Naive thymus-derived CD4-positive, alpha-beta T cell (primary cell): ENCODE data around the gene CHKA. TPM values are rescaled to one million over a fixed set of nuclear protein-coding genes. Genes with fewer than 3 reads are reported as not detected.

Experiments used
- ATAC-seq: fragments of 150-1000 bp; cut with Tn5 transposase; 2 replicates; pipeline ENCODE4 v1.10.0; 2021; ENCODE audit warnings: mild to moderate bottlenecking, moderate library complexity
- CTCF ChIA-PET: fragments of 350-600 bp; sonication (Branson Sonifier 250); formaldehyde crosslinking; loops from one replicate; lab custom pipeline; 2021; ENCODE audit warnings: antibody characterized with exemption; lab: Charles Lee
- POLR2A ChIA-PET: fragments of 350-600 bp; sonication (Branson Sonifier 250); formaldehyde crosslinking; loops from one replicate; lab custom pipeline; 2021; ENCODE audit warnings: antibody characterized with exemption, inconsistent platforms; lab: Charles Lee
- DNase-seq, 9 donors: peaks; one replicate each; pipeline versions ENCODE4 v3.0.0 to v3.0.0-alpha.2; 2020 to 2022; ENCODE audit warnings: mixed read lengths in 1 of 9
- H3K27ac ChIP-seq: one replicate; pipeline ENCODE4 v1.7.0; 2013; ENCODE audit warnings: mild to moderate bottlenecking, low read depth, low read length, moderate library complexity
- H3K27me3 ChIP-seq, 2 donors: one replicate each; pipeline ENCODE4 v1.7.0; 2013; ENCODE audit warnings: low read length in 2 of 2, mild to moderate bottlenecking in 2 of 2, moderate library complexity in 2 of 2; ENCODE audit not compliant: control insufficient read depth in 2 of 2, insufficient read depth in 2 of 2
- H3K36me3 ChIP-seq, 3 experiments: 1 replicate in 2 of 3; 2 replicates in 1 of 3; pipeline ENCODE4 v1.7.0; 2013; ENCODE audit warnings: low read length in 3 of 3, mild to moderate bottlenecking in 3 of 3, moderate library complexity in 1 of 3; ENCODE audit not compliant: insufficient read depth in 3 of 3, control insufficient read depth in 2 of 3
- H3K4me1 ChIP-seq, 2 donors: one replicate each; pipeline ENCODE4 v1.7.0; 2013; ENCODE audit warnings: low read length in 2 of 2, mild to moderate bottlenecking in 2 of 2, moderate library complexity in 1 of 2; ENCODE audit not compliant: control insufficient read depth in 2 of 2, insufficient read depth in 2 of 2
- H3K4me3 ChIP-seq: 2 replicates; pipeline ENCODE4 v1.7.0; 2013; ENCODE audit warnings: mild to moderate bottlenecking, low read length
- H3K9me3 ChIP-seq, 3 experiments: 1 replicate in 2 of 3; 2 replicates in 1 of 3; pipeline ENCODE4 v1.7.0; 2013; ENCODE audit warnings: low read length in 3 of 3; ENCODE audit not compliant: control insufficient read depth in 2 of 3
- H3K27ac Mint-ChIP-seq, 9 donors: one replicate each; pipeline ENCODE4 v1.8.0; 2020 to 2022; ENCODE audit warnings: mixed read lengths in 9 of 9, mild to moderate bottlenecking in 8 of 9, moderate library complexity in 5 of 9, inconsistent platforms in 2 of 9
- H3K27me3 Mint-ChIP-seq, 5 donors: one replicate each; pipeline ENCODE4 v1.8.0; 2021 to 2022; ENCODE audit warnings: mixed read lengths in 5 of 5, mild to moderate bottlenecking in 1 of 5
- H3K36me3 Mint-ChIP-seq, 5 donors: one replicate each; pipeline ENCODE4 v1.8.0; 2020 to 2022; ENCODE audit warnings: mixed read lengths in 5 of 5, mild to moderate bottlenecking in 3 of 5, inconsistent platforms in 1 of 5
- H3K4me1 Mint-ChIP-seq, 7 donors: one replicate each; pipeline ENCODE4 v1.8.0; 2020 to 2022; ENCODE audit warnings: mixed read lengths in 7 of 7, mild to moderate bottlenecking in 3 of 7, inconsistent platforms in 1 of 7
- H3K4me3 Mint-ChIP-seq, 10 donors: one replicate each; pipeline ENCODE4 v1.8.0; 2020 to 2022; ENCODE audit warnings: mild to moderate bottlenecking in 10 of 10, mixed read lengths in 10 of 10, moderate library complexity in 6 of 10, inconsistent platforms in 2 of 10
- H3K9me3 Mint-ChIP-seq, 11 donors: one replicate each; pipeline ENCODE4 v1.8.0; 2020 to 2022; ENCODE audit warnings: mixed read lengths in 11 of 11, mild to moderate bottlenecking in 4 of 11, inconsistent platforms in 1 of 11, moderate library complexity in 1 of 11
- intact Hi-C, 2 donors: fragments of 100-400 bp; cut with micrococcal nuclease; formaldehyde crosslinking; loops; one replicate each; pipeline ENCODE4 v1.15.1; 2023
- polyA plus RNA-seq, 2 donors: library from polyadenylated mRNA; unstranded; fragments of 300-500 nt; fragmentation: Illumina TruSeq; gene quantifications; one replicate each; pipeline ENCODE4 v1.2.3, GENCODE V29; 2021
- total RNA-seq, 6 experiments: library from RNA in 5 of 6; stranded (reverse) in 5 of 6; gene quantifications; 1 replicate in 5 of 6; 2 replicates in 1 of 6; pipeline ENCODE4 v1.2.3 and lab custom pipeline; 2021 to 2026

Gene CHKA
- total and polyA plus RNA-seq, 7 experiments from 2014 or later, result 1.4 to 31.3 (median 7.1) TPM

- Histone ChIP-seq H3K36me3 (peaks cover 0 to 17% (median 0%) of the 10 kb centered on the region in 3 experiments), H3K27ac (no peak overlapping the region), H3K4me3 (no peak overlapping the region), H3K27me3 (no peaks in the 10 kb centered on the region), H3K9me3 (no peaks in the 10 kb centered on the region), H3K4me1 (no peaks in the 10 kb centered on the region)
- DNase-seq (no peak), ATAC-seq (no peak)
- Mint-ChIP-seq H3K36me3 (peaks cover 0 to 2% (median under 1%) of the 10 kb centered on the region in 5 donors), H3K9me3 (no peaks in the 10 kb centered on the region), H3K4me1 (peaks cover 0 to 4% (median 0%) of the 10 kb centered on the region in 7 donors), H3K4me3 (no peak overlapping the region), H3K27ac (peak overlapping the region in 2 of 9 donors; percentile 3 to 44), H3K27me3 (no peaks in the 10 kb centered on the region)
- CTCF ChIA-PET, result no interaction called here
- intact Hi-C loops, result no loop called here
- POLR2A ChIA-PET, result no interaction called here
Measured at GRCh38 chr11:68056317-68057285, 64.6 kb downstream of the CHKA start.

GRCh38 chr11:68053981-68054812 is 67.0 kb downstream of the CHKA start:
- Histone ChIP-seq H3K9me3 (no peaks in the 10 kb centered on the region), H3K4me1 (no peaks in the 10 kb centered on the region), H3K27me3 (no peaks in the 10 kb centered on the region), H3K27ac (no peak overlapping the region), H3K4me3 (no peak overlapping the region), H3K36me3 (peaks cover 0 to 42% (median 13%) of the 10 kb centered on the region in 3 experiments)
- no peak for DNase-seq
- Mint-ChIP-seq H3K27me3 (no peaks in the 10 kb centered on the region), H3K9me3 (no peaks in the 10 kb centered on the region), H3K27ac (peak overlapping the region in 6 of 9 donors; percentile 19 to 73 (median 50)), H3K4me1 (peaks cover 0 to 4% (median 0%) of the 10 kb centered on the region in 7 donors), H3K36me3 (peaks cover 0 to 4% (median 0%) of the 10 kb centered on the region in 5 donors), H3K4me3 (no peak overlapping the region)
- no peak for ATAC-seq
- ChIA-PET CTCF (no interaction called here), POLR2A (no interaction called here)
- intact Hi-C loops, result no loop called here

GRCh38 chr11:68053117-68053516 is 68.1 kb downstream of the CHKA start:
- Mint-ChIP-seq H3K36me3 (peaks cover 0 to 4% (median 0%) of the 10 kb centered on the region in 5 donors), H3K4me3 (no peak overlapping the region), H3K27ac (peak overlapping the region in 3 of 9 donors; percentile 9 to 80 (median 73)), H3K4me1 (peaks cover 0 to 4% (median 0%) of the 10 kb centered on the region in 7 donors), H3K27me3 (no peaks in the 10 kb centered on the region), H3K9me3 (no peaks in the 10 kb centered on the region)
- POLR2A ChIA-PET, result no interaction called here
- ATAC-seq (no peak), DNase-seq (no peak)
- Histone ChIP-seq H3K4me1 (no peaks in the 10 kb centered on the region), H3K36me3 (peaks cover 0 to 52% (median 13%) of the 10 kb centered on the region in 3 experiments), H3K9me3 (no peaks in the 10 kb centered on the region), H3K4me3 (no peak overlapping the region), H3K27ac (no peak overlapping the region), H3K27me3 (no peaks in the 10 kb centered on the region)
- CTCF ChIA-PET, result no interaction called here
- intact Hi-C loops, result no loop called here

GRCh38 chr11:68052137-68052873 is 68.9 kb downstream of the CHKA start:
- Mint-ChIP-seq H3K4me1 (peaks cover 0 to 4% (median 0%) of the 10 kb centered on the region in 7 donors), H3K9me3 (no peaks in the 10 kb centered on the region), H3K27me3 (no peaks in the 10 kb centered on the region), H3K27ac (peak overlapping the region in 5 of 9 donors; percentile 9 to 80 (median 38)), H3K36me3 (peaks cover 0 to 4% (median 0%) of the 10 kb centered on the region in 5 donors), H3K4me3 (no peak overlapping the region)
- ATAC-seq, result no peak
- intact Hi-C loops, result no loop called here
- no peak for DNase-seq
- Histone ChIP-seq H3K9me3 (no peaks in the 10 kb centered on the region), H3K4me1 (no peaks in the 10 kb centered on the region), H3K27ac (no peak overlapping the region), H3K36me3 (peaks cover 0 to 60% (median 13%) of the 10 kb centered on the region in 3 experiments), H3K27me3 (no peaks in the 10 kb centered on the region), H3K4me3 (no peak overlapping the region)
- ChIA-PET CTCF (no interaction called here), POLR2A (no interaction called here)

GRCh38 chr11:68051191-68052136 is 69.7 kb downstream of the CHKA start:
- Mint-ChIP-seq H3K27ac (peak overlapping the region in 4 of 9 donors; percentile 28 to 82 (median 62)), H3K27me3 (no peaks in the 10 kb centered on the region), H3K4me1 (peaks cover 0 to 4% (median 0%) of the 10 kb centered on the region in 7 donors), H3K4me3 (no peak overlapping the region), H3K9me3 (no peaks in the 10 kb centered on the region), H3K36me3 (peaks cover 0 to 4% (median 0%) of the 10 kb centered on the region in 5 donors)
- no peaks in the 10 kb centered on the region for H3K4me1 ChIP-seq
- POLR2A ChIA-PET, result no interaction called here
- intact Hi-C loops, result no loop called here
- no peak for DNase-seq
- H3K27me3 ChIP-seq, result no peaks in the 10 kb centered on the region
- H3K9me3 ChIP-seq, result no peaks in the 10 kb centered on the region
- H3K4me3 ChIP-seq, result no peak overlapping the region
- CTCF ChIA-PET, result no interaction called here
- ATAC-seq, result no peak
- peaks cover 0 to 66% (median 13%) of the 10 kb centered on the region in 3 experiments for H3K36me3 ChIP-seq
- no peak overlapping the region for H3K27ac ChIP-seq
